Measurements from ENCODE around the gene C10orf62. TPM values are rescaled to one million over a fixed set of nuclear protein-coding genes. Genes with fewer than 3 reads are reported as not detected.

The C10orf62 gene
- total and polyA plus RNA-seq, 2 of the 13 experiments (the other 11 are each of a cell fraction or from before 2014, with no cell fraction given) = 0.61 to 1.6 TPM

- TF ChIP-seq ASH2L (IDR thresholded peaks at IDR 0.05; ENCODE audit: insufficient read length, low read depth, low read length) = peak; percentile 58
- 0 out of 2 replicates have a peak, but pooled peaks have one; percentile 43 for TF ChIP-seq SETDB1 (CRISPR knock-in tag; IDR thresholded peaks at IDR 0.05; ENCODE audit: borderline replicate concordance)
- TF ChIP-seq ZSCAN20 (CRISPR knock-in tag; IDR thresholded peaks at IDR 0.05; ENCODE audit: borderline replicate concordance) = no peak
- peak; percentile 56; the same call in 1 of the 2 replicates for TF ChIP-seq ZBTB20 (CRISPR knock-in tag; IDR thresholded peaks at IDR 0.05; ENCODE audit: borderline replicate concordance, low read depth)
- no peak for TF ChIP-seq BRCA1 (CRISPR knock-in tag; IDR thresholded peaks at IDR 0.05)
- 0 out of 2 replicates have a peak, but pooled peaks have one; percentile 56 for TF ChIP-seq PRDM10 (CRISPR knock-in tag; IDR thresholded peaks at IDR 0.05; ENCODE audit: low read depth)
- peak; percentile 95 for TF ChIP-seq THAP9 (CRISPR knock-in tag; IDR thresholded peaks at IDR 0.05; ENCODE audit: borderline replicate concordance)
- TF ChIP-seq ZNF713 (CRISPR knock-in tag; IDR thresholded peaks at IDR 0.05) = no peak
- TF ChIP-seq RFXAP (CRISPR knock-in tag; IDR thresholded peaks at IDR 0.05; ENCODE audit: borderline replicate concordance) = 0 out of 2 replicates have a peak, but pooled peaks have one; percentile 66
- no peak for TF ChIP-seq ZNF205 (CRISPR knock-in tag; IDR thresholded peaks at IDR 0.05)
- TF ChIP-seq HIVEP1 (CRISPR knock-in tag; IDR thresholded peaks at IDR 0.05) = peak; percentile 48; the same call in 1 of the 2 replicates
- no peak for TF ChIP-seq CHD2 (IDR thresholded peaks at IDR 0.05; ENCODE audit: low read depth, low read length)
Observed at GRCh38 chr10:97632949-97633884, 43.7 kb downstream of the C10orf62 start, which contains the start of gene MORN4 (continued).
